Neural progenitor cell (in vitro differentiated cells): ENCODE measurements around the gene CCDC68. TPM values are rescaled to one million over a fixed set of nuclear protein-coding genes. Genes with fewer than 3 reads are reported as not detected.
A peak's percentile ranks its signal among the peaks of the same experiment; 100 is the strongest.
"Not testable (repeated sequence)": the region's sequence is repeated elsewhere in the genome, so short reads cannot be mapped to it uniquely, and the experiment has no call there.

ENCODE experiments used
- DNase-seq: peaks from one replicate; pipeline ENCODE4 v3.0.0-alpha.2; 2016; ENCODE audit warnings: low spot score
- H2AFZ ChIP-seq: fragments of 200-600 bp; sonication (generic); replicated peaks from 2 replicates; pipeline ENCODE4 v1.6.1; 2016; ENCODE audit warnings: antibody characterized with exemption
- H3F3A ChIP-seq: fragments of 200-600 bp; sonication (generic); 2 replicates; pipeline ENCODE4 v1.6.1; 2016; ENCODE audit warnings: antibody characterized with exemption, low read depth
- H3K27ac ChIP-seq: fragments of 200-600 bp; sonication (generic); 2 replicates; pipeline ENCODE4 v1.5.1; 2016; ENCODE audit warnings: mild to moderate bottlenecking
- H3K27me3 ChIP-seq: fragments of 200-600 bp; sonication (generic); 2 replicates; pipeline ENCODE4 v1.6.1; 2016; ENCODE audit warnings: mild to moderate bottlenecking, moderate library complexity
- H3K36me3 ChIP-seq: fragments of 200-600 bp; sonication (generic); 2 replicates; pipeline ENCODE4 v1.5.1; 2016
- H3K4me1 ChIP-seq: fragments of 200-600 bp; sonication (generic); 2 replicates; pipeline ENCODE4 v1.6.1; 2016; ENCODE audit warnings: mixed run types
- H3K4me2 ChIP-seq: fragments of 200-600 bp; sonication (generic); 2 replicates; pipeline ENCODE4 v1.6.1; 2016
- H3K4me3 ChIP-seq: fragments of 200-600 bp; sonication (generic); 2 replicates; pipeline ENCODE4 v1.5.1; 2016
- H3K79me2 ChIP-seq: fragments of 200-600 bp; sonication (generic); 2 replicates; pipeline ENCODE4 v1.6.1; 2016; ENCODE audit warnings: low read depth
- H3K9ac ChIP-seq: fragments of 200-600 bp; sonication (generic); 2 replicates; pipeline ENCODE4 v1.6.1; 2016
- H3K9me3 ChIP-seq: fragments of 200-600 bp; sonication (generic); 2 replicates; pipeline ENCODE4 v1.5.1; 2016; ENCODE audit warnings: low read depth
- H4K20me1 ChIP-seq: fragments of 200-600 bp; sonication (generic); 2 replicates; pipeline ENCODE4 v1.6.1; 2016; ENCODE audit warnings: low read depth
- H3K27ac Mint-ChIP-seq: 3 replicates; pipeline ENCODE4 v1.8.0; 2021; ENCODE audit warnings: mixed read lengths
- H3K27me3 Mint-ChIP-seq: 2 replicates; pipeline ENCODE4 v1.8.0; 2022; ENCODE audit warnings: low read depth, mild to moderate bottlenecking, inconsistent platforms, moderate library complexity, mixed read lengths; ENCODE audit not compliant: insufficient read depth
- H3K36me3 Mint-ChIP-seq: 3 replicates; pipeline ENCODE4 v1.8.0; 2021; ENCODE audit warnings: mixed read lengths
- H3K4me1 Mint-ChIP-seq: 3 replicates; pipeline ENCODE4 v1.8.0; 2021; ENCODE audit warnings: mixed read lengths
- H3K4me3 Mint-ChIP-seq: 3 replicates; pipeline ENCODE4 v1.8.0; 2021; ENCODE audit warnings: mild to moderate bottlenecking, moderate library complexity, mixed read lengths
- H3K9me3 Mint-ChIP-seq: 3 replicates; pipeline ENCODE4 v1.8.0; 2020; ENCODE audit warnings: mixed read lengths
- EZH2 ChIP-seq: fragments of 200-600 bp; sonication (generic); IDR thresholded peaks from 2 replicates; pipeline ENCODE4 v1.6.1; 2017; ENCODE audit warnings: antibody characterized with exemption, mild to moderate bottlenecking, moderate library complexity
- EZH2phosphoT487 ChIP-seq: fragments of 200-600 bp; sonication (generic); IDR thresholded peaks from 2 replicates; pipeline ENCODE4 v1.6.1; 2017; ENCODE audit warnings: antibody characterized with exemption
- total RNA-seq: library from RNA; depleted of rRNA; stranded (reverse); fragments of >200 nt; gene quantifications from 2 replicates; pipeline ENCODE4 v1.2.3, GENCODE V29; 2015; ENCODE audit warnings: low replicate concordance
- TF ChIP-seq, protein P1 (sequence below): fragments of 200-600 bp; sonication (generic); IDR thresholded peaks from 2 replicates; pipeline ENCODE4 v1.5.1; 2017; ENCODE audit warnings: antibody characterized with exemption, mild to moderate bottlenecking

Gene CCDC68
- total RNA-seq, 1 donor from 2014 or later: not detected

DNA sequence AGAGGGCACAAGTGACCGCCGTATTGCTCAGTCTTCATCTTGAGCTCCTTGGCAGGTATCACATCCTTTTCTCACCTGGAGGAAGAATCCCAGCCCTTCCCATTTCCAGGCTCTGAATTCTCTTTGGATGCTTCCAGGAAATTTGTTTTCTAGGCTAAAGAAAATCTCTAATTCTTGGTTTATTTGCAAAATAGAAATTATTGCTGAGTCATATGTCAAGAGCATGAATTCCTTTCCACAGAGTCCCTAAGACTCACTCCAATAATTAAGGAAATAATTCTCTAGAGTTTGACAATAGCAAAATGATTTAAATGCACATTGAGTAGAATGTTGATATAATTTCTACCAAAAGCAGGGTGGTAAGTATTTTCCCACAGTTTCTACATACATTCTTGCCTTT is 16.3 kb upstream of the CCDC68 start:
- Histone ChIP-seq H3K36me3 (no peaks in the 10 kb centered on the region), H3K4me2 (no peak overlapping the region), H3K27ac (no peak overlapping the region), H2AFZ (peak overlapping the region; percentile 63), H3K9ac (no peak overlapping the region), H3K79me2 (no peaks in the 10 kb centered on the region), H3K4me1 (no peaks in the 10 kb centered on the region), H3K27me3 (no peaks in the 10 kb centered on the region), H4K20me1 (no peaks in the 10 kb centered on the region), H3F3A (no peaks in the 10 kb centered on the region), H3K4me3 (no peak overlapping the region), H3K9me3 (no peaks in the 10 kb centered on the region)
- Mint-ChIP-seq H3K9me3 (peaks cover 7% of the 10 kb centered on the region), H3K4me3 (no peak overlapping the region), H3K36me3 (no peaks in the 10 kb centered on the region), H3K27ac (no peak overlapping the region), H3K4me1 (no peaks in the 10 kb centered on the region), H3K27me3 (no peaks in the 10 kb centered on the region)
- TF ChIP-seq EZH2: no peak
- no peak for TF ChIP-seq EZH2phosphoT487
- TF ChIP-seq, protein P1, sequence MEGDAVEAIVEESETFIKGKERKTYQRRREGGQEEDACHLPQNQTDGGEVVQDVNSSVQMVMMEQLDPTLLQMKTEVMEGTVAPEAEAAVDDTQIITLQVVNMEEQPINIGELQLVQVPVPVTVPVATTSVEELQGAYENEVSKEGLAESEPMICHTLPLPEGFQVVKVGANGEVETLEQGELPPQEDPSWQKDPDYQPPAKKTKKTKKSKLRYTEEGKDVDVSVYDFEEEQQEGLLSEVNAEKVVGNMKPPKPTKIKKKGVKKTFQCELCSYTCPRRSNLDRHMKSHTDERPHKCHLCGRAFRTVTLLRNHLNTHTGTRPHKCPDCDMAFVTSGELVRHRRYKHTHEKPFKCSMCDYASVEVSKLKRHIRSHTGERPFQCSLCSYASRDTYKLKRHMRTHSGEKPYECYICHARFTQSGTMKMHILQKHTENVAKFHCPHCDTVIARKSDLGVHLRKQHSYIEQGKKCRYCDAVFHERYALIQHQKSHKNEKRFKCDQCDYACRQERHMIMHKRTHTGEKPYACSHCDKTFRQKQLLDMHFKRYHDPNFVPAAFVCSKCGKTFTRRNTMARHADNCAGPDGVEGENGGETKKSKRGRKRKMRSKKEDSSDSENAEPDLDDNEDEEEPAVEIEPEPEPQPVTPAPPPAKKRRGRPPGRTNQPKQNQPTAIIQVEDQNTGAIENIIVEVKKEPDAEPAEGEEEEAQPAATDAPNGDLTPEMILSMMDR: no peak
- no peak for DNase-seq

DNA sequence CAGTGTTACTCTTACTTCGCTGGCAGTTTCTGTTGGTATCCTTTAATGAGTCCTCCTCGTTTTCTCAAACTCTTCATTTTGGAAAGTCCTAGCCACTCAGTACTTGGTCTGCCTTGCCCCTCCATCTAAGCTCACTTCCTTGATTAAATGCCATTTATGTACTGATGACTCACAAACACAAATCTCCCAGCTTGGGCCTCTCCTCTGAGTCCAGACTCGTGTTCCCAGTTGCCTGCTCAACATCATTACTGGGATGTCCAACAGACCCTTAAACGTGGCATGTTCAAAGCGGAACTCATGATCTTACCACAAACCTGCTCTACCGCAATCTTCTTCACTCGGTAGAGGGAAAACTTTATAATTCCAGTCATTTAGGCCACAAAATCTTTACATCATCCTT is 13.8 kb upstream of the CCDC68 start:
- no peaks in the 10 kb centered on the region for H3K4me1 Mint-ChIP-seq
- Histone ChIP-seq H2AFZ (no peak overlapping the region), H3K79me2 (no peaks in the 10 kb centered on the region), H3K36me3 (no peaks in the 10 kb centered on the region), H3K4me2 (no peak overlapping the region), H3K9me3 (no peaks in the 10 kb centered on the region), H3K27me3 (no peaks in the 10 kb centered on the region), H3K4me1 (no peaks in the 10 kb centered on the region), H3K9ac (no peak overlapping the region), H3K4me3 (no peak overlapping the region), H4K20me1 (no peaks in the 10 kb centered on the region), H3K27ac (no peak overlapping the region), H3F3A (no peaks in the 10 kb centered on the region)
- H3K9me3 Mint-ChIP-seq: peaks cover 7% of the 10 kb centered on the region
- no peak for TF ChIP-seq EZH2phosphoT487
- TF ChIP-seq EZH2: no peak
- TF ChIP-seq, protein P1: no peak
- DNase-seq: no peak
- no peak overlapping the region for H3K4me3 Mint-ChIP-seq
- no peak overlapping the region for H3K27ac Mint-ChIP-seq
- no peaks in the 10 kb centered on the region for H3K36me3 Mint-ChIP-seq
- no peaks in the 10 kb centered on the region for H3K27me3 Mint-ChIP-seq

DNA sequence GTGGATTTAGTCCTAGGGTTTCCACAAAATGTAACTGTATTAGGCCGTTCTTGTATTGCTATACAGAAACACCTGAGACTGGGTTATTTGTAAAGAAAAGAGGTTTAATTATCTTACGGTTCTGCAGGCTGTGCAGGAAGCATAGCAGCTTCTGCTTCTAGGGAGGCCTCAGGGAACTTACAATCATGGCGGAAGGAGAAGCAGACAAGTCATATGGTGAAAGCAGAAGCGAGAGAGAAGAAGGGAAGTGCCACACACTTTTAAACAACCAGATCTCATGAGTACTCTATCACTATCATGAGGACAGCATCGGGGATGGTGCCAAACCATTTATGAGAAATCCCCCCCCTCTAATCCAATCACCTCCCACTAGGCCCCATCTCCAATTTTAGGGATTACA is 9.5 kb upstream of the CCDC68 start:
- H4K20me1 ChIP-seq: no peaks in the 10 kb centered on the region
- no peaks in the 10 kb centered on the region for H3K79me2 ChIP-seq
- Mint-ChIP-seq H3K27me3 (no peaks in the 10 kb centered on the region), H3K4me1 (no peaks in the 10 kb centered on the region), H3K36me3 (no peaks in the 10 kb centered on the region), H3K9me3 (peaks cover 7% of the 10 kb centered on the region), H3K27ac (no peak overlapping the region), H3K4me3 (no peak overlapping the region)
- no peak overlapping the region for H2AFZ ChIP-seq
- TF ChIP-seq EZH2phosphoT487 (no peak), EZH2 (no peak)
- TF ChIP-seq, protein P1: no peak
- H3K36me3 ChIP-seq: no peaks in the 10 kb centered on the region
- no peak for DNase-seq
- no peak overlapping the region for H3K27ac ChIP-seq
- no peak overlapping the region for H3K4me3 ChIP-seq
- no peaks in the 10 kb centered on the region for H3F3A ChIP-seq
- no peaks in the 10 kb centered on the region for H3K27me3 ChIP-seq
- H3K4me1 ChIP-seq: no peaks in the 10 kb centered on the region
- H3K4me2 ChIP-seq: no peak overlapping the region
- H3K9ac ChIP-seq: no peak overlapping the region
- no peaks in the 10 kb centered on the region for H3K9me3 ChIP-seq

DNA sequence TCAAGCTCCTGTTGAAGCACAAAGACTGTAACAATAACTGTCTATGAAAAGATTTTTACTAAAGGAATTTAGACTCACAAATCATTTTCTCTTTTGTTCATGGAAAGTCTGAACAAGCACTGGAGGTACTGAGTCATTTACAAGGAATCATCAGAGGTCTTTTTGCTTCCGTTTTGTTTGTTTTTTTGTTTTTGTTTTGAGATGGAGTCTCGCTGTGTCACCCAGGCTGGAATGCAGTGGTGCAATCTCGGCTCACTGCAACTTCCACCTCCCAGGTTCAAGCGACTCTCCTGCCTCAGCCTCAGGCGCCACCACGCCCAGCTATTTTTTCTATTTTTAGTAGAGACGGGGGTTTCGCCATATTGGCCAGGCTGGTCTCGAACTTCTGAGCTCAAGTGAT is 9.0 kb upstream of the CCDC68 start:
- H4K20me1 ChIP-seq, H3K27ac Mint-ChIP-seq, H3F3A ChIP-seq, H3K4me1 Mint-ChIP-seq, H3K27me3 Mint-ChIP-seq, H3K9me3 ChIP-seq, H3K4me1 ChIP-seq, H3K9ac ChIP-seq, H3K79me2 ChIP-seq, H3K9me3 Mint-ChIP-seq, DNase-seq, H3K36me3 ChIP-seq, H3K27ac ChIP-seq, H2AFZ ChIP-seq, H3K4me3 ChIP-seq, H3K36me3 Mint-ChIP-seq, H3K27me3 ChIP-seq, H3K4me3 Mint-ChIP-seq, H3K4me2 ChIP-seq: not testable (repeated sequence)
